CD4-positive, CD25-positive, alpha-beta regulatory T cell (primary cell): ENCODE results near the gene USP2. TPM values are rescaled to one million over a fixed set of nuclear protein-coding genes. Genes with fewer than 3 reads are reported as not detected.
A peak's percentile ranks its signal among the peaks of the same experiment; 100 is the strongest.

ENCODE experiments used
- ATAC-seq, 2 donors: fragments of 150-1000 bp; cut with Tn5 transposase; one replicate each; pipeline ENCODE4 v1.10.0; 2021; ENCODE audit warnings: low read depth in 2 of 2, moderate number of reproducible peaks in 2 of 2, moderate library complexity in 1 of 2
- DNase-seq, 3 donors: peaks; one replicate each; pipeline versions ENCODE4 v3.0.0 to v3.0.0-alpha.2; 2012 to 2022; ENCODE audit warnings: mixed read lengths in 1 of 3
- H3K27ac ChIP-seq: one replicate; pipeline ENCODE4 v1.7.0; 2013; ENCODE audit warnings: mild to moderate bottlenecking, low read length; ENCODE audit not compliant: insufficient read depth, poor library complexity, severe bottlenecking
- H3K27me3 ChIP-seq: one replicate; pipeline ENCODE4 v1.7.0; 2013; ENCODE audit warnings: low read length; ENCODE audit not compliant: control insufficient read depth, insufficient read depth
- H3K36me3 ChIP-seq: one replicate; pipeline ENCODE4 v1.7.0; 2013; ENCODE audit warnings: mild to moderate bottlenecking, low read length, moderate library complexity; ENCODE audit not compliant: control insufficient read depth, insufficient read depth
- H3K4me1 ChIP-seq: 2 replicates; pipeline ENCODE4 v1.7.0; 2013; ENCODE audit warnings: mild to moderate bottlenecking, low read length; ENCODE audit not compliant: insufficient read depth, control insufficient read depth, poor library complexity, severe bottlenecking
- H3K4me3 ChIP-seq: one replicate; pipeline ENCODE4 v1.7.0; 2013; ENCODE audit warnings: low read depth, mild to moderate bottlenecking, low read length, moderate library complexity
- H3K9me3 ChIP-seq, 2 experiments: 1 replicate in 1 of 2; 2 replicates in 1 of 2; pipeline ENCODE4 v1.7.0; 2013; ENCODE audit warnings: low read length in 2 of 2, mild to moderate bottlenecking in 1 of 2, moderate library complexity in 1 of 2; ENCODE audit not compliant: control insufficient read depth in 2 of 2
- H3K27ac Mint-ChIP-seq, 3 donors: one replicate each; pipeline ENCODE4 v1.8.0; 2020 to 2022; ENCODE audit warnings: mild to moderate bottlenecking in 3 of 3, mixed read lengths in 3 of 3, moderate library complexity in 2 of 3
- H3K27me3 Mint-ChIP-seq: one replicate; pipeline ENCODE4 v1.8.0; 2022; ENCODE audit warnings: mild to moderate bottlenecking, mixed read lengths
- H3K36me3 Mint-ChIP-seq: one replicate; pipeline ENCODE4 v1.8.0; 2020; ENCODE audit warnings: mixed read lengths
- H3K4me1 Mint-ChIP-seq, 4 donors: one replicate each; pipeline ENCODE4 v1.8.0; 2020 to 2022; ENCODE audit warnings: mixed read lengths in 4 of 4, mild to moderate bottlenecking in 1 of 4
- H3K4me3 Mint-ChIP-seq, 4 donors: one replicate each; pipeline ENCODE4 v1.8.0; 2020 to 2022; ENCODE audit warnings: mild to moderate bottlenecking in 4 of 4, mixed read lengths in 4 of 4, moderate library complexity in 3 of 4
- H3K9me3 Mint-ChIP-seq, 7 donors: one replicate each; pipeline ENCODE4 v1.8.0; 2020 to 2022; ENCODE audit warnings: mixed read lengths in 7 of 7, mild to moderate bottlenecking in 3 of 7, moderate library complexity in 2 of 7
- polyA plus RNA-seq, 4 donors: library from polyadenylated mRNA; unstranded; fragments of 300-500 nt; fragmentation: Illumina TruSeq; gene quantifications; one replicate each; pipeline ENCODE4 v1.2.3, GENCODE V29; 2021
- total RNA-seq: library from RNA; stranded (reverse); gene quantifications from one replicate; pipeline ENCODE4 v1.2.3, GENCODE V29; 2022

USP2 gene
- total and polyA plus RNA-seq, 5 donors from 2014 or later: 0.22 to 1.6 TPM; not detected in 3

DNA sequence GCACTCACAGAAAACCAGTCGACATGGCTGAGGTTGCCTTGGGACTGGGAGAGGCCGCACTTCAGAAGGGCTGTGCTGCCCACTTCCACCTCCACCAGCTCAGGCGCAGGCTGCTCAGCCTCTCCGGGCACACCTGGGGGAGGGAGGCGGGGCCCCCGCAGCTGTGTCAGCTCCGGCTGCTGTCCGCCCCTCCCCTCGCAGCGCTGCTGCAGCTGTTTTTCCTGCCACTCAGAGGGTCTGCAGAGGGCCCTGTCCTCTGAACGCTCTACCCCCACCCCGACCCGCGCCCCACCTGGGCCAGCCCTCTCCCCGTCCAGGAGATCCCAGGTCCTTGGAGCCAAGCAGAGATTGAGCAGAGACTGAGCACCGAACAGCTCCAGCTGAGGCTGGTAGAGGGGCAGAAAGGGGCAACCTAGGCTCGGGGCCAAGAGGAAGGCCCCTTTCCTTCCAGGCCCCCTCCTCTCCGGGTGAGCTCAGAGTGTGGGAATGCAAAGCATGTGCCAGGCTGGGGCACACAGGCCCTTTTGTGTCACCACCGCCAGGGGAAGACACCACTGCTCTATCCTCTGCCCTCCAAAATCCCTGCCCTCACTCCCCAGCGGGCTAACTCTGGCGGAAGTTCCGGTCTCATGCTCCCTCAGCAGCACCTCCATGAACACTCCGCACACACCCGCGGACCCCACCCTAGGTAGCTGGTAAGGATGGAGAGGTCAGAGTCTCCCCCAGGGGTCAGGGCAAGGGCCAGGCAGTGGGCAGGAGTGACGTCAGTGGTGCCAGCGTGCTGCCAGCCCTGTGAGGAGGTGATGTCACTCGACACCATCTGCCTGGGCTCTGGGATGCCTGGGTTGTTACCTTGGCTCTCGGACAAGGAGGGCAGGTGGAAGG lies 66.1 kb downstream of the USP2 start:
- Histone ChIP-seq H3K9me3 (no peaks in the 10 kb centered on the region), H3K4me3 (peak overlapping the region; percentile 44), H3K27me3 (no peaks in the 10 kb centered on the region), H3K4me1 (peaks cover 46% of the 10 kb centered on the region), H3K27ac (no peak overlapping the region), H3K36me3 (no peaks in the 10 kb centered on the region)
- H3K4me1 Mint-ChIP-seq: peaks cover 0 to 40% (median 8%) of the 10 kb centered on the region in 4 donors
- ATAC-seq: peak; percentile 66 to 76
- H3K9me3 Mint-ChIP-seq: no peaks in the 10 kb centered on the region
- H3K27me3 Mint-ChIP-seq: peaks cover 23% of the 10 kb centered on the region
- DNase-seq: peak; percentile 45 to 81 (median 57)
- H3K4me3 Mint-ChIP-seq: peak overlapping the region; percentile 75 to 89 (median 82)
- peak overlapping the region; percentile 46 to 87 (median 47) for H3K27ac Mint-ChIP-seq
- no peaks in the 10 kb centered on the region for H3K36me3 Mint-ChIP-seq

DNA sequence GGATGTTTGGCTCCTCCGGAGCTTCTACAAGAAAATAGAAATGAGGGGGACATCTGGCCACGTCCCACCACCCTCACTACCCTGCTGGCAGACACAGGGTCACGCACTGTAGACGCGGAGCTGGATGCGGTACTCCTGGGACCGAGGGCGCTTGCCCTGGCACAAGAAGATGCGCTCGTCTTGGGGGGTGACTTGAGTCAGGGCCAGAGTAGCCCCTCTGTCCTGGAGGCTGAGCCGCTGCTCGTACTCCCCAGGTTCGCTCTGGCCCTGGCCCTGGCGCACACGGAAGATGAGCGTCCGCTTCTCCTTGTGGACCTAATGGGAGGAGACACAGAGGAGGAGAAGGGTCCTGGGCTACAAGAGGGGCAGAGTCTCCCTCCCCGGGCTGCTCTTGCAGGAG lies 66.8 kb downstream of the USP2 start:
- Mint-ChIP-seq H3K4me1 (peaks cover 0 to 36% (median 7%) of the 10 kb centered on the region in 4 donors), H3K9me3 (no peaks in the 10 kb centered on the region), H3K27ac (no peak overlapping the region), H3K36me3 (no peaks in the 10 kb centered on the region), H3K27me3 (peaks cover 23% of the 10 kb centered on the region), H3K4me3 (peak overlapping the region in 3 of 4 donors; percentile 75 to 85 (median 78))
- Histone ChIP-seq H3K36me3 (no peaks in the 10 kb centered on the region), H3K27me3 (no peaks in the 10 kb centered on the region), H3K27ac (no peak overlapping the region), H3K9me3 (no peaks in the 10 kb centered on the region), H3K4me1 (peaks cover 44% of the 10 kb centered on the region), H3K4me3 (no peak overlapping the region)
- no peak for ATAC-seq
- no peak for DNase-seq

DNA sequence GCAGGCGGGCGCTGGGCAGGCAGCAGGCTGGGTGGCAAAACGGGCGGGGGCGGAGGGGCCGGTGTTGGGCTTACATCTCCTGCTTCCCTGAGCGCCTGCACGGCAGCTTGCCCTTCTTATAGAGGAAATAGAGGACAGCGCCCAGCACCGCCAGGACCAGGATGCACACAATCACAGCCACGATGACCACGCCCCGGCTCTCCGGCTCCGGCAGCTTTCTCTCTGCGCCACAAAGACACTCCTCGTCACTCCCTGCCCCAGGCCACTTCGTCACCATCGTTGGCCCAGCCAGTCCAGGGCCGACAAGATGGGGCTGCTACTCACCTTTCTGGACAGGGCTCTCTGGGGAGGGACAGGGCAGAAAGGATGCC lies 70.8 kb downstream of the USP2 start:
- Mint-ChIP-seq H3K27ac (no peak overlapping the region), H3K4me1 (peaks cover 2 to 33% (median 12%) of the 10 kb centered on the region in 4 donors), H3K4me3 (no peak overlapping the region), H3K27me3 (peaks cover 8% of the 10 kb centered on the region), H3K9me3 (no peaks in the 10 kb centered on the region), H3K36me3 (peaks cover 3% of the 10 kb centered on the region)
- Histone ChIP-seq H3K27me3 (no peaks in the 10 kb centered on the region), H3K27ac (no peak overlapping the region), H3K9me3 (no peaks in the 10 kb centered on the region), H3K36me3 (peaks cover 6% of the 10 kb centered on the region), H3K4me1 (peaks cover 26% of the 10 kb centered on the region), H3K4me3 (no peak overlapping the region)
- no peak for DNase-seq
- ATAC-seq: no peak

DNA sequence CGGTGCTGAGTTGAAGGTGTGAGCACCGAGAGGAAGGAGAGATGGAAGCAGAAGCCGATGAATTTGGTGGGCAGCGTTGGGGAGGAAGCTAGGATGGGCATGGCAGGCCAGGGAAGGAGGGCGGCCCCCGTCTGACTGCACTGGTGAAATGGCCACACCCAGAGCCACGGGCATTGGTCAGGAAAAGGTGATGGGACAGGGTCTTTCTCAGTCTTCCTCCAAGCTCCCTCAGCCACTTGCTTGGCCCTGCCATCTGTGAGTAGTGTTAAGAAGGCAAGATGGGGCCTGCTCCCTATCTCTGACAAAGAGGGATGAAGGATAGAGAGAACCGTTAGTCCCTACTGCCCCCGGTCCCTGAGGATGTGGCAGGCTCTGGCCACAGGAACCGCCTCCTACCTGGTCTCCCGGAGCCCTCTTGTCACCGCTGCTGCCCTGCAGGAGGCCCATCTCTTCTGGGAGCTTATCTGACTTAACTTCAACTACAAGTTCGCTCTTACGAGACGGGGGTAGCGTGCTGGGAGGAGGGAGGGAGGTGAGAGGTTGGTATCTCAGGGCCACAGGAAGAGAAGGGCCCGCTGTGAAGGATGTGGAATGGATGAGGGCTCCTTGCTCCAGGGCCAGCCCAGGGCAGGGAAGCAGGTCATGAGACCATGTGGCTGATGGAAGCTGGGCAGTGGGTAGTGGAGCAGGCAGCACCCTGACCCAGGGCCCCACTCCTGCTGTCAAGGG lies 71.4 kb downstream of the USP2 start:
- no peak overlapping the region for H3K27ac Mint-ChIP-seq
- H3K36me3 Mint-ChIP-seq: peaks cover 6% of the 10 kb centered on the region
- Histone ChIP-seq H3K27ac (no peak overlapping the region), H3K9me3 (no peaks in the 10 kb centered on the region), H3K27me3 (no peaks in the 10 kb centered on the region), H3K4me3 (no peak overlapping the region), H3K4me1 (peaks cover 24% of the 10 kb centered on the region), H3K36me3 (peaks cover 6% of the 10 kb centered on the region)
- no peak overlapping the region for H3K4me3 Mint-ChIP-seq
- H3K27me3 Mint-ChIP-seq: peaks cover 8% of the 10 kb centered on the region
- H3K4me1 Mint-ChIP-seq: peaks cover 8 to 33% (median 17%) of the 10 kb centered on the region in 4 donors
- no peaks in the 10 kb centered on the region for H3K9me3 Mint-ChIP-seq
- DNase-seq (no peak), ATAC-seq (no peak)

DNA sequence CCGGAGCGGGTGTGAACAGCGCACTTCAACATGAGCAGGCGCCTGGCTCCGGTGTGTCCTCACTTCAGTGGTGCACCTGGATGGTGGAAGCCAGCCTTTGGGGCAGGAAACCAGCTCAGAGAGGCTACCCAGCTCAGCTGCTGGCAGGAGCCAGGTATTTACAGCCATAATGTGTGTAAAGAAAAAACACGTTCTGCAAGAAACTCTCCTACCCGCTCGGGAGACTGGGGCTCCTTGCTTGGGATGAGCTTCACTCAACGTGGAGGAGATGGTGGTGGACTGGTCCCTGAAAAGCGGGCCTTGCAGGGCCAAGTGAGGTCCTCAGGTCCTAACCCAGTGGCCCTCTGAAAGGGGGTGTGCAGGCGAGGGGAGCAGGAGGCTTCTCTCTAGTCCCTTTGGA lies 72.1 kb downstream of the USP2 start:
- Mint-ChIP-seq H3K36me3 (peaks cover 7% of the 10 kb centered on the region), H3K9me3 (no peaks in the 10 kb centered on the region), H3K4me1 (peaks cover 8 to 31% (median 19%) of the 10 kb centered on the region in 4 donors), H3K4me3 (no peak overlapping the region), H3K27ac (no peak overlapping the region), H3K27me3 (peaks cover 8% of the 10 kb centered on the region)
- no peak overlapping the region for H3K4me3 ChIP-seq
- peaks cover 20% of the 10 kb centered on the region for H3K4me1 ChIP-seq
- no peaks in the 10 kb centered on the region for H3K27me3 ChIP-seq
- H3K9me3 ChIP-seq: no peaks in the 10 kb centered on the region
- ATAC-seq (no peak), DNase-seq (no peak)
- no peak overlapping the region for H3K27ac ChIP-seq
- peaks cover 7% of the 10 kb centered on the region for H3K36me3 ChIP-seq

DNA sequence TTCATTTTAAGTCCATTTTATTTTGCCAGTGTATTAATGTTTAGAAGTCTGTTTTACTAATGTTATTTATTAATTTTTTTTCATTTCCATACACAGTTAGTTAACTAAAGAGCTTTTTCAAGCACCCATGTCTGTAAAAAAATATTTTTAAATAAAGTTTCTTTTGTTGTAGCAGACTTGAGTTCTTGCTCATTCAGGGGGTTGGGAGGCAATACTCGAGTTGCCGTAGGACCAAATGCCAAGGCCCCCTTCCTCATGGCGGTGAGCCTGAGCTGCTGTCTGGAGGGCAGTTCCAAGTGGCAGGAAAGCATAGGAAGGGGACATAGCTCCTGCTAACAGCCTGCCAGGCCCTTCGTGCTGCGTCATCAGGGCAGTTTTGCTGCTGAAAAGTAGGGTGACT lies 73.5 kb downstream of the USP2 start:
- no peak overlapping the region for H3K27ac Mint-ChIP-seq
- DNase-seq (no peak), ATAC-seq (no peak)
- peak overlapping the region; percentile 45 for H3K27ac ChIP-seq
- H3K27me3 ChIP-seq: no peaks in the 10 kb centered on the region
- H3K9me3 Mint-ChIP-seq: no peaks in the 10 kb centered on the region
- H3K4me1 ChIP-seq: peaks cover 19% of the 10 kb centered on the region
- H3K36me3 ChIP-seq: peaks cover 20% of the 10 kb centered on the region
- H3K27me3 Mint-ChIP-seq: no peaks in the 10 kb centered on the region
- H3K9me3 ChIP-seq: no peaks in the 10 kb centered on the region
- H3K4me1 Mint-ChIP-seq: peaks cover 8 to 30% (median 20%) of the 10 kb centered on the region in 4 donors
- no peak overlapping the region for H3K4me3 ChIP-seq
- H3K36me3 Mint-ChIP-seq: peaks cover 16% of the 10 kb centered on the region
- no peak overlapping the region for H3K4me3 Mint-ChIP-seq

DNA sequence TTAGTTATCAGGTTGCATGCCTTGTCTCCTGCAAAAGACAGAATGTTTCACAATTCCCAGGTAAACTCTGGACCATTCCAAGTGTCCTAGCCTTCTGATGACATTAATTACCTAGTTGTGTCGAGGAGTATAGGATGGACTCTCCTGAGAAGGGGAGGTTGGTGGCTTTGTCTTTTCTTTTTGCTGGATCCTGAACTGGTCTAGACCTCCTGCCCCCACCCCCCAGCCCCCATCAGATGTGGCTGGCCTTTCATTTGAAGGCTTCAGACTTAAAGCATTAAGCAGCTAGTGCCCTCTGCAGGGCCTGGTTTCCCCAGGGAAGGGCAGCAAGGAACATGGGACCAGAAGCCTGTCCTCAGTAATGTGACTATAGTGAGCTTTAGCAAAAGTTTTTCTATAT lies 74.3 kb downstream of the USP2 start:
- Histone ChIP-seq H3K9me3 (no peaks in the 10 kb centered on the region), H3K27me3 (no peaks in the 10 kb centered on the region), H3K27ac (peak overlapping the region; percentile 45), H3K4me1 (peaks cover 19% of the 10 kb centered on the region), H3K4me3 (no peak overlapping the region), H3K36me3 (peaks cover 27% of the 10 kb centered on the region)
- Mint-ChIP-seq H3K4me1 (peaks cover 8 to 30% (median 20%) of the 10 kb centered on the region in 4 donors), H3K36me3 (peaks cover 20% of the 10 kb centered on the region), H3K27me3 (no peaks in the 10 kb centered on the region), H3K4me3 (no peak overlapping the region), H3K27ac (peak overlapping the region; percentile 80 to 98 (median 92)), H3K9me3 (no peaks in the 10 kb centered on the region)
- ATAC-seq (no peak), DNase-seq (no peak)
